Colonic mucosa (tissue), 4 donors: Measurements from ENCODE around the gene RETN. TPM values are rescaled to one million over a fixed set of nuclear protein-coding genes. Genes with fewer than 3 reads are reported as not detected.
A peak's percentile ranks its signal among the peaks of the same experiment; 100 is the strongest.

Source experiments
- DNase-seq: peaks from one replicate; pipeline ENCODE4 v3.0.0-alpha.2; 2020
- H3K27ac ChIP-seq: fragments of 200-600 bp; one replicate; pipeline ENCODE4 v1.8.0; 2021
- H3K27me3 ChIP-seq: fragments of 200-600 bp; one replicate; pipeline ENCODE4 v1.8.0; 2021
- H3K36me3 ChIP-seq: fragments of 200-600 bp; one replicate; pipeline ENCODE4 v1.8.0; 2021
- H3K4me1 ChIP-seq: fragments of 200-600 bp; one replicate; pipeline ENCODE4 v1.8.0; 2021; ENCODE audit warnings: mild to moderate bottlenecking
- H3K4me3 ChIP-seq: fragments of 200-600 bp; one replicate; pipeline ENCODE4 v1.8.0; 2021
- H3K9ac ChIP-seq, 2 donors: one replicate each; pipeline ENCODE4 v1.7.0; 2013; ENCODE audit warnings: control low read depth in 2 of 2, low read depth in 2 of 2, low read length in 2 of 2
- H3K9me3 ChIP-seq: fragments of 200-600 bp; one replicate; pipeline ENCODE4 v1.8.0; 2021
- intact Hi-C: fragments of 100-400 bp; cut with DNase I; formaldehyde crosslinking; loops from one replicate; pipeline ENCODE4 v1.14.1; 2022
- total RNA-seq, 2 donors: library from RNA; stranded (reverse); fragmentation: NEBNext Ultra II Directional in 1 of 2; extraction: Animal tissue kit (Norgen Biotek cat#: 25700) in 1 of 2; gene quantifications; one replicate each; pipeline ENCODE4 v1.2.1, GENCODE V29; 2021
- TF ChIP-seq, protein P1 (sequence below): fragments of 200-600 bp; IDR thresholded peaks from one replicate; pipeline ENCODE4 v1.8.0; 2022; ENCODE audit warnings: antibody characterized with exemption, mild to moderate bottlenecking
- donor health status: healthy.
- donor health status: DM: no; HTN: no; CAD: no.
- donor health status: DM: no; HTN: no; CAD: no.

Gene RETN
- total RNA-seq, 2 donors from 2014 or later: not detected

DNA sequence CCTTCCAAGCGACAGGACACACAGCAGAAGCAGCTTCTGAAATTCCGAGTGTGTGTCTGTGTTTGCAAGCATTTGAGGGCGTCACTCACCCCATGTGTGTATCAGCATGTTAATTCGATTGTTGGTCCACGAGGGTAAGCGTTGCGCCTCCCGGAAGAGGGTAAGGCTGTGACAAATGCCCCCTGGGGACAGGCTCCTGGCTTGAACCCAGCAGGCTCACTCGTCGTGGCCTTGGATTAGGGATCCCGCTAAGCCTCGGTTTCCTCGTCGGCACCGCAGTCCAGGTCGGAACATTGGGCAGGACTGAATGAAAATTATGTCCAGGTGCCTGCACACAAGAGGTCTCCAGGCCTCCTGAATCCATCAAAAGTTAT, 32.5 kb upstream of the RETN start:
- Histone ChIP-seq H3K36me3 (no peaks in the 10 kb centered on the region), H3K4me1 (no peaks in the 10 kb centered on the region), H3K27me3 (no peaks in the 10 kb centered on the region), H3K27ac (no peak overlapping the region), H3K9ac (no peak overlapping the region), H3K9me3 (no peaks in the 10 kb centered on the region), H3K4me3 (peak overlapping the region; percentile 90)
- TF ChIP-seq, protein P1, sequence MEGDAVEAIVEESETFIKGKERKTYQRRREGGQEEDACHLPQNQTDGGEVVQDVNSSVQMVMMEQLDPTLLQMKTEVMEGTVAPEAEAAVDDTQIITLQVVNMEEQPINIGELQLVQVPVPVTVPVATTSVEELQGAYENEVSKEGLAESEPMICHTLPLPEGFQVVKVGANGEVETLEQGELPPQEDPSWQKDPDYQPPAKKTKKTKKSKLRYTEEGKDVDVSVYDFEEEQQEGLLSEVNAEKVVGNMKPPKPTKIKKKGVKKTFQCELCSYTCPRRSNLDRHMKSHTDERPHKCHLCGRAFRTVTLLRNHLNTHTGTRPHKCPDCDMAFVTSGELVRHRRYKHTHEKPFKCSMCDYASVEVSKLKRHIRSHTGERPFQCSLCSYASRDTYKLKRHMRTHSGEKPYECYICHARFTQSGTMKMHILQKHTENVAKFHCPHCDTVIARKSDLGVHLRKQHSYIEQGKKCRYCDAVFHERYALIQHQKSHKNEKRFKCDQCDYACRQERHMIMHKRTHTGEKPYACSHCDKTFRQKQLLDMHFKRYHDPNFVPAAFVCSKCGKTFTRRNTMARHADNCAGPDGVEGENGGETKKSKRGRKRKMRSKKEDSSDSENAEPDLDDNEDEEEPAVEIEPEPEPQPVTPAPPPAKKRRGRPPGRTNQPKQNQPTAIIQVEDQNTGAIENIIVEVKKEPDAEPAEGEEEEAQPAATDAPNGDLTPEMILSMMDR: no peak
- intact Hi-C loops: no loop called here
- no peak for DNase-seq

DNA sequence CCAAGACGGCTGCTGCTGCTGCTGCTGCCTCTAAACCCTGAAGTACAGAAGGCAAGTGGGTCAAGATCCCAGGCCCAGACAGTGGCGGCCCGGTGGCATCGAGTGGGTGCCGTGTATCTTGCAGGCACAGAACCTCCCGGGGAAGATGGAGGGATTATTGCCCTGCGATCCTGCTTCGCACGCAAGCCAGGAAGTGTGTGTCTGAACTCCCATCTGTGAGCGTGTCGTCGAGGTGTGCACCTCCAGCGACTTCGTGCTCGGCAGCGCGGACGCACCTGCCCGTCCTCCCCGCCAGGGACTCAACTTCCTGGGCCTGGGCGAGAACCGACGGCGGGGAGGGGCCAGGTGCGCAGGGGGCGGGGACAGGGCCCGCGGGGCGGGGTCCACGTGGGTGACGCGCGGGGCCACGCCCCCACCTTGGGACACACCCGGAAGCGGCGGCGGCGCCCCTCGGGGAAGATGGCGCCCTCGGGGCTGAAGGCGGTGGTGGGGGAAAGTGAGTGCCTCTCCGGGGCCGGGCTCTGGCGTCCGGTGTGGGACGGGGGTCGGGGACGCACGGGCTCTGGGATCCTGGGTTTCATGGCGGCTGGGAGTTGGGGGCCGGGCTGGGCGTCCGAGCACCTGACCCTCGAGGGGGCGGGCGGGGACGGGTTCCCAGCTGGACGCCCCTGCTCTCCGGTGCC, 32.0 kb upstream of the RETN start, which contains the start of gene STXBP2:
Gene STXBP2 (plus strand): TSS at position 420 of the 683 bp plus-strand sequence. CDS start 40 bp downstream, at position 460.
- peak within 1 kb of the TSS; percentile 90 for H3K4me3 ChIP-seq
- TF ChIP-seq, protein P1: peak; percentile 26
- no peaks in the 10 kb centered on the region for H3K27me3 ChIP-seq
- no peaks in the 10 kb centered on the region for H3K36me3 ChIP-seq
- peak; percentile 91 for DNase-seq
- H3K4me1 ChIP-seq: no peaks in the 10 kb centered on the region
- H3K9me3 ChIP-seq: no peaks in the 10 kb centered on the region
- peak within 1 kb of the TSS; percentile 83 for H3K27ac ChIP-seq
- intact Hi-C loops: no loop called here
- peak within 1 kb of the TSS; percentile 87 for H3K9ac ChIP-seq

DNA sequence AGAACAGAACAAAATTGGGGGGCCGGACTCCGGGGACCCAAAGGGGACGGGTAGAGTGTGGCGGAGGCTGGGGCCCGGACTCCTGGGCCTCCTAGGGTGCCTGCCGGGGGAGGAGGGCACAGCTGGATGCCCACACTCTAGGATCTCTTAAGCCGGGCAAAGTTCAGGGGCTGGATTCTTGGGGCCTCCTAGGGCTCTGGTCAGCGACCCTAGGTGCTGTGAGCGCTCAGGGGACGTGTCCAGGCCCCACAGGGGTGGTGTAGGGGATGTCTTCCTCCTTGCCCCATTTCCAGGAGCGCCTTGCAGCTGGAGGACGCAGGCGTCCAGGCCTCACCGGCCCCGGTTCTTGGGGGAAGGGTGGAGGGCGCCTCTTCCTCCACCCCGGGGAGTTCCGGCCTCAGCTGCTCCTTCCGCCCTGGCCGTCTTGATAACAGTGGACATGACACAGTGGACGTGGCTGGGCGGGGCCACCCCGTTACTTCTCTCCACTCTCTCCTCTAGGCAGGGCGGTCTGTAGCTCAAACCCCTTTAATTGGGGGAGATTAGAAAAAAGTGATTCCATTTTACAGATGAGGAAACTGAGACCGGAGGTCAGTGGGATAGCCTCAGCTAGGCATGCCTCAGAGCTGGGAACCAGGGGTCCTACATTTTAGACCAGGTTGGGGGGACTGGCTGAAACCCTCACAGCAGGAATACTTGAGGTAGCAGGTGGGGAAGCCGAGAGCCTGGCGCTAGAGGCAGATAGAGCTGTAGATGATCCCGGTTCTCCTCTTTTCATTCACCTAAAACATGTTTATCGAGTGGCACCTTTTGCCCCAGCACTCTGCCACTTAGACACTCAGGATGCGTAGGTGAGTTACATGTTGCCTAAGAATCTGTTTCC, 31.2 kb upstream of the RETN start:
- intact Hi-C loops: no loop called here
- peak overlapping the region; percentile 87 for H3K9ac ChIP-seq
- TF ChIP-seq, protein P1: no peak
- peak; percentile 59 for DNase-seq
- no peaks in the 10 kb centered on the region for H3K9me3 ChIP-seq
- H3K4me1 ChIP-seq: no peaks in the 10 kb centered on the region
- no peaks in the 10 kb centered on the region for H3K36me3 ChIP-seq
- H3K4me3 ChIP-seq: peak overlapping the region; percentile 90
- peak overlapping the region; percentile 83 for H3K27ac ChIP-seq
- no peaks in the 10 kb centered on the region for H3K27me3 ChIP-seq

DNA sequence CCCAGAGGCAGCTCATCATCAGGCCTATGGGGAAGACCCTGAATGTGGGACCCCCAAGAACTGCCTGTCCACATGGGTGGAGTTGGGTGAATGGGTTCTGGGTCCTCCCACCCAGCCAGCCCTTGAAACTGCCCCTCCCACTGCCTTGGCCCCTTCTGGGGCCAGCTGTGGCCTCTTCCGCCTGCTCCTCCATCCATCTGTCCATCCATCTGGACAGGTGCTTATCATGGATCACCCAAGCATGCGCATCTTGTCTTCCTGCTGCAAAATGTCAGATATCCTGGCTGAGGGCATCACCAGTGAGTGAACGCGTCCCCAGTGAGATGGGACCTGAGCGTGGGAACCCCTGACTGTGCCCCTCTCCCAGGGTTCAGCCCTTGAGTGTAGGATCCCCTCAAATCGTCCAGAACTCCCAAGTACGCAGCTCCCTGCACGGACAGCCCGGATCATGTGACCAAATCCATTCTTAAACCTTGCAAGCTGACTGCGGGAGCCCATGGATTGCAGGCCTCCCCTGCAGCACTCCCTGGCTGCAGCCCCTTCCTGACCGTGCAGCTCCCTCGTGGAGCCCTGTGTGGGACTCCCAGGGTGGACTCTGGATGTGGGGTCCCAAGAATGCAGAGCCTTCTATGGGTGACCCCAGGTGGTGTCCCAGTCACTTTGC, 29.9 kb upstream of the RETN start:
- Histone ChIP-seq H3K27me3 (no peaks in the 10 kb centered on the region), H3K27ac (no peak overlapping the region), H3K4me1 (no peaks in the 10 kb centered on the region), H3K9ac (no peak overlapping the region), H3K4me3 (no peak overlapping the region), H3K9me3 (no peaks in the 10 kb centered on the region), H3K36me3 (no peaks in the 10 kb centered on the region)
- DNase-seq: no peak
- intact Hi-C loops: no loop called here
- TF ChIP-seq, protein P1: no peak

DNA sequence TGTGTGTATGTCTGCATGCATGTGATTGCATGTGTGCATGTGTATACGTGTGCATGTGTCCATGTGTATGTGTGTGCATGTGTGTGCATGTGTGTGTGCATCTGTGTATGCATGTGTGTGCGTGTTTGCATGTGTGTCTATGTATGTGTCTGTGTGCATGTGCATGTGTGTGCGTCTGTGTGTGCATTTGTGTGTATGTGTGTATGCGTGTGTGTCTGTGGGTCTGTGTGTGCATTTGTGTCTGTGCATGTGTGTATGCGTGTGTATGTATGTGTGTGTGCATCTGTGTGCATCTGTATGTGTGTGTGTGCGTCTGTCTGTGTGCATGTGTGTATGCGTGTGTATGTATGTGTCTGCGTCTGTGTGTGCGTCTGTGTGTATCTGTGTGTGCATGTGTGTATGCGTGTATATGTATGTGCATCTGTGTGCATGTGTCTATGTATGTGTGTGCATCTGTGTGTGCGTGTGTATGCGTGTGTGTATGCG, 28.9 kb upstream of the RETN start:
- Histone ChIP-seq H3K27me3 (no peaks in the 10 kb centered on the region), H3K27ac (no peak overlapping the region), H3K4me3 (no peak overlapping the region), H3K9ac (no peak overlapping the region), H3K36me3 (no peaks in the 10 kb centered on the region), H3K4me1 (no peaks in the 10 kb centered on the region), H3K9me3 (no peaks in the 10 kb centered on the region)
- TF ChIP-seq, protein P1: no peak
- DNase-seq: no peak
- intact Hi-C loops: no loop called here
